Measurements from ENCODE around the gene LRP2.

Gene LRP2

DNA sequence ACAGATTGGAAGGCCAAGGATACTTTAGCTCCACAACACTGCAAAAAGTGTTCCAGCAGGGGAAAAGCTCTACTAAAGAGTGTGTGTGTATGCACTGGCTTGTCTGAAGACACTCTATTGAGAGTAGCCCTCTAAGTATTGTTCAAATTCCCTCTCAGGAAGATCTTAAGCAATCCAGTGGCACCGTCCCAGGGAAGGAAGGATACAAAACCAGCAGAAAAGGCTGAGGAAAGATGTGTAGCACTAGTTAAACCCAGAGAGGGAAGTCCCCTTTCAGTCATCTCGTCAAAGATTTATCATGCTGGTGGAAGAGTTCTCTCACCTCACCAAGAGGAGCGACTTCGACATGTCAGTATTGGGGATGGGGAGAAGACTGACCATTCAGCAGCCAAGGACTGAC is 242.5 kb downstream of the LRP2 start:
- no peak overlapping the region for H3K4me3 ChIP-seq (ENCODE audit: insufficient read length, low read depth)
- H3K27me3 ChIP-seq (ENCODE audit: insufficient read depth, insufficient read length), result no peaks in the 10 kb centered on the region
- TF ChIP-seq ZNF274 (IDR thresholded peaks at IDR 0.05; ENCODE audit: low read depth, low read length) (no peak), SUZ12 (IDR thresholded peaks at IDR 0.05; ENCODE audit: extremely low read depth, insufficient read depth, insufficient read length) (no peak), YY1 (IDR thresholded peaks at IDR 0.05; ENCODE audit: insufficient read depth, insufficient read length) (no peak)
- no peaks in the 10 kb centered on the region for H3K4me1 ChIP-seq (ENCODE audit: insufficient read depth, insufficient read length)
- H3K36me3 ChIP-seq (ENCODE audit: insufficient read depth, insufficient read length, low read length), result no peaks in the 10 kb centered on the region
- H3K9me3 ChIP-seq (ENCODE audit: insufficient read depth, low read length), result peaks cover 6% of the 10 kb centered on the region; the same call in 1 of the 2 replicates
- no peak for DNase-seq (ENCODE audit: low read depth, low spot score)
- H3K9ac ChIP-seq (ENCODE audit: insufficient read length, low read depth), result no peak overlapping the region

DNA sequence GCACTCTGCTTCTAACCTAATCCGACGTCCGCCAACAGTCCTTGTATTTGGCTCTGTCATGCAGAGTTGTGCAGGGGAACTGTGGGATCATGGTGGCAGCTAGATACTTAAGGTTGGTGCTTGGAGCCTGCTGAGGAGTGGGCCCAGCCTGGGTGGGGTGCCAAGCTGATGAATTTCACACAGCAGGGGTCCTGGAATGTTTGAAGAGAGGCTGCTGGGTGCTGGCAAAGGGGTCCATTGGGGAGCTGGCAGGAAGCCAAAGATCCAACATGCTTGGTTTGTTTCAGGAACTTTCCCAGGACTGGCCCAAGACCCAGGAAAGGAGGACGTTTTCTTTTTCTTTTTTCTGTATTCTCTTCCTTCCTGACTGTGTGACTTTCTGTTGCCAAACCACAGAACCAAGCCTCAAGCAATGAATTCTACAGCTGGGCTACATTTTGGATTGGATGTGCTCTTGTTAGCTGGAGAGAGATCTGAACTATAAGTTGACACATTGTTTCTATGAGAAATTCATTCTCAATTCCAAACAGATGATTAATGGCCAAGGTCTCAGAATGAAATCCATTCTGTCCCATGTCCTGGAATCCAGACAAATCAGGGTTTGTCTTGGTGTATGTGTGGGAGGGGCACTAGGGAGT is 243.1 kb downstream of the LRP2 start:
- no peak for DNase-seq (ENCODE audit: low read depth, low spot score)

DNA sequence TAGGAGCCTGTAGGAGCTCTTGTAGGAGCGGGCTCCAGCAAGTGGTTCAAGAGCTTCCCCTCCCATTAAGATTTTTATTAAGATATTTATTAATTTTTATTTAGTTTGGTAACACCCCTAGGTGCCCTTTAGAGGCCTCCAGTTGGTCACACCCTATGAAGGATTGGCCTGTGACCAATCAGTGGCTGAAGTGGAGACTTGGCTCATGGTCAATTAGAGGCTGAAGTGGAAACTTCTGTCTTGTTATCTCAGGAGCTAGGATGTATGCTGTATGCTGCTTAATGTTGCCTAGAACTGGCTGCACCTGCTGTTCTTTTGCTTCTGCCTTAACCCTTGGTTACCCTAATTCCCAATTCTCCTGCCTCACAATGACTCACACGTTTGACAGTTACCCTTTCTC is 244.3 kb downstream of the LRP2 start:
- H3K4me3 ChIP-seq (ENCODE audit: insufficient read length, low read depth), result no peak overlapping the region
- TF ChIP-seq YY1 (IDR thresholded peaks at IDR 0.05; ENCODE audit: insufficient read depth, insufficient read length) (no peak), SUZ12 (IDR thresholded peaks at IDR 0.05; ENCODE audit: extremely low read depth, insufficient read depth, insufficient read length) (no peak), ZNF274 (IDR thresholded peaks at IDR 0.05; ENCODE audit: low read depth, low read length) (no peak)
- no peak for DNase-seq (ENCODE audit: low read depth, low spot score)

More for the DNA sequence above, 243.1 kb downstream of the LRP2 start:
- Histone ChIP-seq H3K27me3 (ENCODE audit: insufficient read depth, insufficient read length) (no peaks in the 10 kb centered on the region), H3K9ac (ENCODE audit: insufficient read length, low read depth) (no peak overlapping the region), H3K4me1 (ENCODE audit: insufficient read depth, insufficient read length) (no peaks in the 10 kb centered on the region), H3K4me3 (ENCODE audit: insufficient read length, low read depth) (no peak overlapping the region), H3K9me3 (ENCODE audit: insufficient read depth, low read length) (peaks cover 6% of the 10 kb centered on the region; the same call in 1 of the 2 replicates), H3K36me3 (ENCODE audit: insufficient read depth, insufficient read length, low read length) (no peaks in the 10 kb centered on the region)
- TF ChIP-seq ZNF274 (IDR thresholded peaks at IDR 0.05; ENCODE audit: low read depth, low read length) (no peak), SUZ12 (IDR thresholded peaks at IDR 0.05; ENCODE audit: extremely low read depth, insufficient read depth, insufficient read length) (no peak), YY1 (IDR thresholded peaks at IDR 0.05; ENCODE audit: insufficient read depth, insufficient read length) (no peak)

DNA sequence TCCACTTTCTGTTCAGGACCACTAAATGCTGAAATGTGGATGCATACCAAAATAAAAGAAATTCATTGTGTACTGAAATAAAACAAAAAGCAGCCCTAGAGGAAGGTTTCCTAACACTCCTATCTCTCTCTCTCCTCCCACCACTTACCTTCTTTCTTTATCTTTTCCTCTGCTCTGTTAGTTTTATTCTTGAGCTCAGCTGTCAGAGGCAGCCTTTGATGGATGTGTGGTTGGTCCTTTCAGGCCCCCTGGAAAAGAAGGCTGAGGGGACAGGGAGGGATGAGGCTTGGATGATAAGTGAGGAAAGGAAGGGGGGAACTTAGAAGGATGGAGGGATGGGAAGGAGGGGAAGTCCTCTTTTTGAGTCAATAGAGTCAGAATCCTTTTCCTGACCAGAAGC is 245.3 kb downstream of the LRP2 start:
- H3K27me3 ChIP-seq (ENCODE audit: insufficient read depth, insufficient read length), result no peaks in the 10 kb centered on the region
- H3K36me3 ChIP-seq (ENCODE audit: insufficient read depth, insufficient read length, low read length), result no peaks in the 10 kb centered on the region
- no peak for DNase-seq (ENCODE audit: low read depth, low spot score)
- H3K9me3 ChIP-seq (ENCODE audit: insufficient read depth, low read length), result peaks cover 6% of the 10 kb centered on the region; the same call in 1 of the 2 replicates
- H3K4me1 ChIP-seq (ENCODE audit: insufficient read depth, insufficient read length), result no peaks in the 10 kb centered on the region
- TF ChIP-seq SUZ12 (IDR thresholded peaks at IDR 0.05; ENCODE audit: extremely low read depth, insufficient read depth, insufficient read length), result no peak
- no peak for TF ChIP-seq ZNF274 (IDR thresholded peaks at IDR 0.05; ENCODE audit: low read depth, low read length)
- no peak for TF ChIP-seq YY1 (IDR thresholded peaks at IDR 0.05; ENCODE audit: insufficient read depth, insufficient read length)
- H3K4me3 ChIP-seq (ENCODE audit: insufficient read length, low read depth), result no peak overlapping the region
- no peak overlapping the region for H3K9ac ChIP-seq (ENCODE audit: insufficient read length, low read depth)

More for the DNA sequence above, 244.3 kb downstream of the LRP2 start:
- H3K4me1 ChIP-seq (ENCODE audit: insufficient read depth, insufficient read length), result no peaks in the 10 kb centered on the region
- H3K36me3 ChIP-seq (ENCODE audit: insufficient read depth, insufficient read length, low read length), result no peaks in the 10 kb centered on the region
- H3K27me3 ChIP-seq (ENCODE audit: insufficient read depth, insufficient read length), result no peaks in the 10 kb centered on the region
- H3K9ac ChIP-seq (ENCODE audit: insufficient read length, low read depth), result no peak overlapping the region
- peaks cover 6% of the 10 kb centered on the region; the same call in 1 of the 2 replicates for H3K9me3 ChIP-seq (ENCODE audit: insufficient read depth, low read length)

- Histone ChIP-seq H3K9me3 (ENCODE audit: insufficient read depth, low read length) (peaks cover 6% of the 10 kb centered on the region; the same call in 1 of the 2 replicates), H3K27me3 (ENCODE audit: insufficient read depth, insufficient read length) (no peaks in the 10 kb centered on the region), H3K36me3 (ENCODE audit: insufficient read depth, insufficient read length, low read length) (no peaks in the 10 kb centered on the region), H3K4me1 (ENCODE audit: insufficient read depth, insufficient read length) (no peaks in the 10 kb centered on the region), H3K9ac (ENCODE audit: insufficient read length, low read depth) (no peak overlapping the region), H3K4me3 (ENCODE audit: insufficient read length, low read depth) (no peak overlapping the region)
- TF ChIP-seq YY1 (IDR thresholded peaks at IDR 0.05; ENCODE audit: insufficient read depth, insufficient read length) (no peak), ZNF274 (IDR thresholded peaks at IDR 0.05; ENCODE audit: low read depth, low read length) (no peak), SUZ12 (IDR thresholded peaks at IDR 0.05; ENCODE audit: extremely low read depth, insufficient read depth, insufficient read length) (no peak)
- no peak for DNase-seq (ENCODE audit: low read depth, low spot score)
Measured at GRCh38 chr2:169116327-169116726, 246.0 kb downstream of the LRP2 start.

- TF ChIP-seq ZNF274 (IDR thresholded peaks at IDR 0.05; ENCODE audit: low read depth, low read length) (no peak), SUZ12 (IDR thresholded peaks at IDR 0.05; ENCODE audit: extremely low read depth, insufficient read depth, insufficient read length) (no peak), YY1 (IDR thresholded peaks at IDR 0.05; ENCODE audit: insufficient read depth, insufficient read length) (no peak)
- Histone ChIP-seq H3K9ac (ENCODE audit: insufficient read length, low read depth) (no peak overlapping the region), H3K36me3 (ENCODE audit: insufficient read depth, insufficient read length, low read length) (no peaks in the 10 kb centered on the region), H3K4me3 (ENCODE audit: insufficient read length, low read depth) (no peak overlapping the region), H3K4me1 (ENCODE audit: insufficient read depth, insufficient read length) (no peaks in the 10 kb centered on the region), H3K27me3 (ENCODE audit: insufficient read depth, insufficient read length) (peaks cover 4% of the 10 kb centered on the region), H3K9me3 (ENCODE audit: insufficient read depth, low read length) (no peaks in the 10 kb centered on the region)
- no peak for DNase-seq (ENCODE audit: low read depth, low spot score)
Measured at GRCh38 chr2:169114056-169114455, 248.3 kb downstream of the LRP2 start.

DNA sequence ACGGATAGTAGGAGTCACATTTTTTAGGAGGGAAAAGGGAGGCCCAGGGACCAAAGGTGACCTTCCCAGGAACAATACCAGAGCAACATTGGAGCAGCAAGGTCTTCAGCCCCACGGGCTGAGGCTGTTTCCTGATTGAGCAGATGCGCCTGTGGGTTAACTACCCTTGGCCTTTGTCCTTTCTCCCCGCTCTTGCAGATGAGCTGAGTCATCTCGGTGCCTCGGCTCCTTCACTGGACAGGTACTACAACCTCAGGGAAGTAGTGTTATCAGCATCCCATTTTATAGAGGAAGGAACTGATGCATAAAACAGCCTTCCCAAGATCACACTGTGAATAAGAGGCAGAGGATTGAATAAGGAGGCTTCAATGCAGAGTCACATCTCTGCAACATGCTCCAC is 249.5 kb downstream of the LRP2 start:
- no peak for DNase-seq (ENCODE audit: low read depth, low spot score)
- Histone ChIP-seq H3K4me1 (ENCODE audit: insufficient read depth, insufficient read length) (no peaks in the 10 kb centered on the region), H3K4me3 (ENCODE audit: insufficient read length, low read depth) (no peak overlapping the region), H3K27me3 (ENCODE audit: insufficient read depth, insufficient read length) (peaks cover 4% of the 10 kb centered on the region), H3K36me3 (ENCODE audit: insufficient read depth, insufficient read length, low read length) (no peaks in the 10 kb centered on the region), H3K9ac (ENCODE audit: insufficient read length, low read depth) (no peak overlapping the region), H3K9me3 (ENCODE audit: insufficient read depth, low read length) (no peaks in the 10 kb centered on the region)
- TF ChIP-seq SUZ12 (IDR thresholded peaks at IDR 0.05; ENCODE audit: extremely low read depth, insufficient read depth, insufficient read length) (no peak), YY1 (IDR thresholded peaks at IDR 0.05; ENCODE audit: insufficient read depth, insufficient read length) (no peak), ZNF274 (IDR thresholded peaks at IDR 0.05; ENCODE audit: low read depth, low read length) (no peak)
